Effector memory CD8-positive, alpha-beta T cell (primary cell): Measurements from ENCODE around the gene CSNK2B.

Experiments used
- ATAC-seq: fragments of 150-1000 bp; cut with Tn5 transposase; replicated peaks from 2 replicates; pipeline ENCODE4 v1.10.0; 2021; ENCODE audit warnings: mild to moderate bottlenecking, moderate library complexity
- DNase-seq, 3 experiments: peaks; one replicate each; pipeline ENCODE4 v3.0.0; 2021
- H3K27ac Mint-ChIP-seq, 2 donors: one replicate each; pipeline ENCODE4 v1.8.0; 2022; ENCODE audit warnings: mild to moderate bottlenecking in 2 of 2, mixed read lengths in 2 of 2, moderate library complexity in 2 of 2
- H3K27me3 Mint-ChIP-seq, 2 donors: one replicate each; pipeline ENCODE4 v1.8.0; 2022; ENCODE audit warnings: mixed read lengths in 2 of 2
- H3K36me3 Mint-ChIP-seq: one replicate; pipeline ENCODE4 v1.8.0; 2022; ENCODE audit warnings: mild to moderate bottlenecking, moderate library complexity, mixed read lengths; ENCODE audit not compliant: insufficient read depth
- H3K4me1 Mint-ChIP-seq, 2 donors: one replicate each; pipeline ENCODE4 v1.8.0; 2022; ENCODE audit warnings: low read depth in 2 of 2, mixed read lengths in 2 of 2
- H3K4me3 Mint-ChIP-seq, 2 donors: one replicate each; pipeline ENCODE4 v1.8.0; 2022; ENCODE audit warnings: mild to moderate bottlenecking in 2 of 2, mixed read lengths in 2 of 2, moderate library complexity in 2 of 2
- H3K9me3 Mint-ChIP-seq, 2 donors: one replicate each; pipeline ENCODE4 v1.8.0; 2022; ENCODE audit warnings: mixed read lengths in 2 of 2

Gene CSNK2B

DNA sequence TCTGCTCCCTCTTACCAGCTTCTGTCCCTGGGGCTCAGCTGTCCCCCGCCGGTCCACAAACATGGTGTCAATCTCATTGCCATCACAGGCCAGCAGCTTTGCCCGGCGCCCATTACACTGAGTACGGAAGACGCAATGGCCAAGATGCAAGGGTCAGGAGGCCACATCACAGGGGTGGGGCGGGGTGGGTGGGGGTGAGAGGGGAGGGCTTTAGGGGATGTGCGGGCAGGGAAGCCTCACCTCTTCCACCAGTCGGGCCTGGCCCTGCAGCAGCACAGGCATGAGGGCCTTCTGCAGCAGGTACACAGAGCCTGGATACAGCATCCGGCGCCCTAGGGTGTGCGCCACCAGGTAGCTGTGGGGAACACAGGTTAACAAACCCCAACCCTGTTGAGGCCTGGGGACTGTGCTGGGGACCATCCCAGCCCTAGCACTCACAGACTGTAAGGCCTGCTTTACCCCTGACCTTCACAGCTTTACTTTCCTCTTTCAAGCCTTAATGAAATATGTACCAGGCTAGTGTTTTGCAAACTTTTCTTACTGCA is 25.8 kb downstream of the CSNK2B start:
- peaks cover 68% of the 10 kb centered on the region for H3K36me3 Mint-ChIP-seq
- no peaks in the 10 kb centered on the region for H3K9me3 Mint-ChIP-seq
- H3K27me3 Mint-ChIP-seq = no peaks in the 10 kb centered on the region
- ATAC-seq (no peak), DNase-seq (no peak)
- H3K4me3 Mint-ChIP-seq = no peak overlapping the region
- H3K27ac Mint-ChIP-seq = no peak overlapping the region
- H3K4me1 Mint-ChIP-seq = peaks cover 0 to 2% of the 10 kb centered on the region in 2 donors

DNA sequence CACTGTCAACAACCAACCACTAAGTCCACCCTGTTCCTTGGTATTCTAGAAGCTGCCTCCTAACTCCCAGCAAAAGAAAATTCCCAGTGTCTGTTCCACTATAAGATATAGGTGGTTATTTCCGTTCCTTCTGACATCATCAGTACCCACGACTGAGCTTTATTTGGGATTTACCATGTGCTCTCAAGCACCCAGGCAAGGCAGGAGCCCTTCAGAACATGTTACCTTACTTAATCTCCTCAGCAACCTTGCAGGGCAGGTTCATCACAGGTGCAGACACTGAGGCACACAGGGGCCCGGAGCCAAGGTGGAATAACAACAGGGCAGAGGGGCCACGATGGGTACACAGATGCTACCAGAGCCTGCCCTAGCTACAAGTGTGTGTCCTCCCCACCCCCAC is 26.5 kb downstream of the CSNK2B start:
- Mint-ChIP-seq H3K27me3 (no peaks in the 10 kb centered on the region), H3K9me3 (no peaks in the 10 kb centered on the region), H3K4me3 (no peak overlapping the region), H3K27ac (no peak overlapping the region), H3K36me3 (peaks cover 62% of the 10 kb centered on the region), H3K4me1 (peaks cover 2% of the 10 kb centered on the region in 2 donors)
- ATAC-seq (no peak), DNase-seq (no peak)

DNA sequence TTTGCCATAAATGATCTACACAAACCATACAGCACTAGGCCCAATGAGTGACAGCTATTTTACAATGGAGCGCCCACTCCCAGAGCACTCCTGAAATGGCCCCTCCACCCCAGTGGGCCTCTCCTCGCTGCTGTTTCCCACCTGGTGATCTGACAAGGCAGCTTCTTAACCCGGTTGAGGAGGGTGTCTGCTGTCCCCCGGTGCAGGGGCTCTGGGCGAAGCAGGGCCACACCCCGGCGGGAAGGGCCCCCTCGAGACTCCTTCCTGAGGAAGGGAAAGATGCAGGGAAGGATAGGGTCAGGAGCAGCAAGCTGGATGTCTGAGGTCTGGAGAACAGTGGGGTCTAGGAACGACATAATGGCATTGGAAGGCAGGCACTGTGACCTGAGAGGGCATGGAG is 27.0 kb downstream of the CSNK2B start:
- H3K9me3 Mint-ChIP-seq = no peaks in the 10 kb centered on the region
- peaks cover 62% of the 10 kb centered on the region for H3K36me3 Mint-ChIP-seq
- no peaks in the 10 kb centered on the region for H3K27me3 Mint-ChIP-seq
- no peak for DNase-seq
- H3K27ac Mint-ChIP-seq = peak overlapping the region; percentile 80 to 88
- ATAC-seq = no peak
- H3K4me3 Mint-ChIP-seq = no peak overlapping the region
- H3K4me1 Mint-ChIP-seq = peaks cover 7% of the 10 kb centered on the region in 2 donors

DNA sequence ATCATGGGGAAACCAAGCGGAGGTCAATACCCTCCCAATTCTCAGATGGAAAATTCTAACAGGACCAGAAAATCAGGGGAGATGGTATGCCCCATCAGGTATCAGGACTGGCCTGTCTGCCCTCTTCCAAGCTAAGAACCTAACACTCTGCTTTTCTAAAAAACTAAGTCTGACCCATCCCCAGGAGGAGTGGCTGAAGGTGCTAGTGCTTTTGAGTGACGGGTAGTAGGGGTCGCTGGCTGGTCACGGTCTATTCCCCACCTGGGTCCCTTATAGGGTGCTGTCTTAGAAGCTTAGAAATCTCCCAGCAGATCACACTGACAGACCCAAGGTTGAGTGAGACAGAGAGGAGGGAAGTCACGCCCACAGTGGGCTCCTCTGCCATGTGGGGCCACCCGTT is 27.7 kb downstream of the CSNK2B start:
- DNase-seq (no peak), ATAC-seq (no peak)
- Mint-ChIP-seq H3K9me3 (no peaks in the 10 kb centered on the region), H3K4me3 (no peak overlapping the region), H3K27me3 (no peaks in the 10 kb centered on the region), H3K27ac (peak overlapping the region; percentile 80 to 88), H3K4me1 (peaks cover 7% of the 10 kb centered on the region in 2 donors), H3K36me3 (peaks cover 66% of the 10 kb centered on the region)

DNA sequence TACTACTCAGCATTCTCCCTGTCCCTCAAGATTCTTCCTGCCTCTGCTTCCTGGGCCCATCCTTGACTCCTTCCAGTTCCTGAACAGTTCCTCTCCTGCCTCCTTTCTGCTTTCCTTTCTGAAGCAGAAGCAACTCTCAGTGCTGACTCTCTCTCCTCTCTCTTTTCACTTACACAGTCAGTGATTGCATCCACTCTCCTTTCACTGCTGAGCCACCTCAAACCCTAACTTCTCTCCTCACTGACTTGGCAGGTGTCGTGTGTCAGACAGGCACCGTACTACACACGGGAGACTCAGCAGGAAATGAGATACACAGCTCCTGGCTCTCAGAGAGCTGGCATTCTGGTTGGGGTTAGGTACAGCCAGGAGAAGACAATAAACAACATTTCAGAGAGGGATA is 31.7 kb downstream of the CSNK2B start:
- peaks cover 20 to 25% of the 10 kb centered on the region in 2 donors for H3K4me1 Mint-ChIP-seq
- peaks cover 70% of the 10 kb centered on the region for H3K36me3 Mint-ChIP-seq
- H3K27ac Mint-ChIP-seq = peak overlapping the region; percentile 18 to 59
- ATAC-seq (no peak), DNase-seq (no peak)
- H3K9me3 Mint-ChIP-seq = no peaks in the 10 kb centered on the region
- H3K4me3 Mint-ChIP-seq = no peak overlapping the region
- no peaks in the 10 kb centered on the region for H3K27me3 Mint-ChIP-seq

DNA sequence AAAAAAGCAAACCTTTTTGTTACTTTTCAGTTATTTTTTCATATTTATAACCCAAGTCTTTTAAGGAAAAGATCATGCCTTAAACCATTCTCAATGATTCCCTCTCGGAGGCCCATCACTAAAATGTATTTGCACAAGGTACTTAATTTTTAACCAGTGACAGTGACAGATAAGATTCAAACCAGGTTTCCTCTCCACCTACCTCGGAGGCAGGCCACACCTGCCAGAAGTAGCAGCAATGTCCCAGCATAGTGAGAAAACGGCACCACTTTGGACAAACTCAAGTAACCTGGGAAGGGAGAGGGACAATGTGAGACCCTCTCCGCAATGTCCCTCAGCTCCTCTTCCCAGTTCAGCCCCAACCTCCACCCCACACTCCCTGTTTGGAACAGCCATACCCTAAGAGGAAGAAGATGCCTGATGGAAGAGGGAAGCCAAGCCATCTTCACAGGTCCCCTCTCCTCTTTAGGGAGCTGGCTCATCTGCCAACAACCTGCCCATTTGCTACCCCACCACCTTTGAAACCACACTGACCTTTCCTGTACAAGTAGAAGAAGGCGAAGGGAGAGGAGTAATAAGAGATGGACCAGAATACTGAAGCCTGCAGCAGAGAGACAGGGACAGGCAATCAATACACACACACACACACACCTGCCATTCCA is 35.0 kb downstream of the CSNK2B start:
- Mint-ChIP-seq H3K9me3 (no peaks in the 10 kb centered on the region), H3K4me1 (peaks cover 23 to 30% of the 10 kb centered on the region in 2 donors), H3K27me3 (no peaks in the 10 kb centered on the region), H3K27ac (peak overlapping the region; percentile 47 to 67), H3K36me3 (peaks cover 43% of the 10 kb centered on the region), H3K4me3 (peak overlapping the region; percentile 95 to 99)
- no peak for ATAC-seq
- DNase-seq = no peak

DNA sequence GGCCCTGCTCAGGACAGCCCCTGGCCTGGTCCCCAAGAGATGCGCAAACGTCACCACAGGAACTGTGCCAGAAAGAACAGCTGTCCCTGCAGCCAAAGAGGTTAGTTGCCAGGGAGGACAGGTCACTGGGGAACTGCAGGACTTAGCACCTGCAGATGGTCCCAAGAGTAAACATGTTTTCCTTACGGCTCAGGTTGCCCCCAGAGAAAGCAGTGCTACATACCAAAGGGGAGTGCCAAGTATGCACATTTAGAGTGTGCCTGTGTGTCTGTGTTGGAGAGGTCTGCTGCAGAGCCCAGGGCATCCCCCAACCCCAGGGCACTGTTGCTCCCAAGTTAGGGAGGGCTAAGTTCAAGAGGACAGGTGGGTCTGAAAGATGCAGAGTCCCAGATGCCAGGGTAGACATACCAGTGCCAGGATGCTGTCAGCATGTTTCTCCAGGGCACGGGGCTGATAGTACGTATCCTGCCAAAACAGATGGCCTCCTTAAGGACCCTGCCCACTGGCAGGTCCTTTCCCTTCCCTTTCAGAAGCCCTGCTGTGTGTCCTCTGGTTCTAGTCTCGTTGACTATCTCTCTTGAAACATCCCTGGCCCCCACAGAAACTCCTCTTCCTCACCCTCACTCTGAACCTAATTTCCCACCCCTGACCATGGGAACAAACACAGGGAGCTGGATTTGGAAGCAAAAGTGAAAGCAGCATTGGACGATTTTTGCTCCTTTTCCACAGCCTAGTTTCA is 36.0 kb downstream of the CSNK2B start:
- ATAC-seq (no peak), DNase-seq (no peak)
- Mint-ChIP-seq H3K4me1 (peaks cover 23 to 30% of the 10 kb centered on the region in 2 donors), H3K36me3 (peaks cover 33% of the 10 kb centered on the region), H3K27me3 (no peaks in the 10 kb centered on the region), H3K4me3 (peak overlapping the region; percentile 95 to 99), H3K27ac (peak overlapping the region; percentile 94 to 97), H3K9me3 (no peaks in the 10 kb centered on the region)

DNA sequence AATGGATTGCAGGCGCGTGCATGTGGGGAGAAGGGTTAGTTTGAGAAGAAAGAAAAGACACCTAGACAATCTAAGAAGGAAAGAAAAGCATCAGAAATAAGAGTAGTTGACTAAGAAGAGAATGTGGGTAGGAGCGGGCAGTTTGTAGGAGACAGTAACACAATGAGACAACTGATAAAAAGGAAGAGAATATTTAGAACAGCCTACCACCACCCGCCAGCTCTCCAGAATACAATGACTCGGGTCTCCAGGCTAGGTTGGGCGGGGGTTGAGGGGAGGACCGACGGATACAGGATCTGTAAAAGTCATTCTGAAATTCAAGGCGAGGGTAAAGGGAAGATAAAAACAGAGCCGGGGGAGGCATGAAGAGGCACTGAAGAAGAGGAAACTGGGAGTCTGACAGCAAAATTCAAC is 36.5 kb downstream of the CSNK2B start:
- H3K4me1 Mint-ChIP-seq = peaks cover 23 to 28% of the 10 kb centered on the region in 2 donors
- peaks cover 33% of the 10 kb centered on the region for H3K36me3 Mint-ChIP-seq
- peak overlapping the region; percentile 95 to 99 for H3K4me3 Mint-ChIP-seq
- no peak for ATAC-seq
- no peak for DNase-seq
- no peaks in the 10 kb centered on the region for H3K27me3 Mint-ChIP-seq
- H3K9me3 Mint-ChIP-seq = no peaks in the 10 kb centered on the region
- H3K27ac Mint-ChIP-seq = peak overlapping the region; percentile 94 to 97

DNA sequence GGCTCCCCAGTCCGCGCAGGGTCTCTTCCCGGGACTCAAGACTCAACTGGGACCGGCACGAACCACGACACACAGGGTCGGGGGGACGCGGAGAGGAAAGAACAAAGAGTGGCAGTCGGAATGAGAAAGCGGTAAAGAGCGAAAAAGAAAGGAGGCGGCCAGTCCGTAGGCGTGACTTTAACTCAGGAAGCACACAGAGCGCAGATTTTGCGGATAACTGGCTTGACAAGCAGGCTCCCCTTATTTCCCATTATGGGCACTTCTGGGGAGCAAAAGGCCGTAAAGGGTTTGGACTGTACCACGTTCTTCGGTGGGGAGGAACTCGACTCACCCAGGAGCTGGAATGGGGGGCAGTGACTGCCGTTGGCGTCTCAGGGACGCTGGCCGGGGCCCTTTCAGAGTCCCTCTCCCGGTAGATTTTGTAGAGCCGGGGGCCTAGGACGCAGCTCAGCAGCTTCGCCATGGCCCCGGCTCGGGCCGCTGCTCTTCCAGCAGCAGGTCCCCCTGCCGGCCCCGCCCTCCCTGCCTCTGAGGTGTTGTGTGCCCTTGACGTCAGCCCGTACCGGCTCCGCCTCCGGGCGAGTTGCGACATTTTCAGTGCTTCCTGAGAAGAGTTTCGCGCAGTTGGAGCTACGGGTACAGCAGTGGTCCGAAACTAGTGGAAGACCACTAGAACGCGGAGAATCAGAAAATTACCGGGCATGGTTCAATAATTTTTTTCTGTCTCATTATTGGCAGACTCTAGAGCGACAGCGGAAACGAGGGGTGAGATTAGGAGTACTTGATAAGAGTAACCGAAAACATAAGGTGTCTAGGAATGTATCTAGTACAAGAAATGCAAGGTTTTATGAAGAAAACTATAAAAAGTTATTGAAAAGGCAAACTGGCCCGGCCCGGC is 37.2 kb downstream of the CSNK2B start, which contains the start of gene ABHD16A:
Gene ABHD16A, minus strand, starts transcription at position 506 of the 898 bp plus-strand sequence. Its CDS starts 43 bp downstream, at position 463.
- Mint-ChIP-seq H3K4me1 (peaks cover 18 to 23% of the 10 kb centered on the region in 2 donors), H3K9me3 (no peaks in the 10 kb centered on the region), H3K27ac (peak within 1 kb of the TSS; percentile 94 to 97), H3K36me3 (peaks cover 26% of the 10 kb centered on the region), H3K27me3 (no peaks in the 10 kb centered on the region), H3K4me3 (peak within 1 kb of the TSS; percentile 95 to 99)
- DNase-seq (peak; percentile 94 to 95 (median 95)), ATAC-seq (peak; percentile 93)

DNA sequence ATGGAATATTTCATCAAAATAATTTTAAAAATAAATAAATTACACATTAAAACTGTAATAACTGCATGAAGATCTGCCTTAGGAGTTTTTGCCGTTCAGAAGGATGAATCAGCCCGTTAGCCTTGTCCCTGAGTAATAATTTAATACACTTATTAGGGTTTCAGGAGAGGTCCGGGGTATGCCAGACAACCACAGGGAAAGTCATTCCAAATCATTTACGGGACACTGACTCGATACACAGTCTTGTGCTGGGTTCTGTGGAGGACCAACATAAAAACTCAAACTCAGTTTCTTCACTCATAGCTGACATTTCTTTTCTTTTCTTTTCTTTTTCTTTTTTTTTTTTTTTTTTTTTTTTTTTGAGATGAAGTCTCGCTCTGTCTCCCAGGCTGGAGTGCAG is 40.1 kb downstream of the CSNK2B start:
- H3K4me3 Mint-ChIP-seq = no peak overlapping the region

DNA sequence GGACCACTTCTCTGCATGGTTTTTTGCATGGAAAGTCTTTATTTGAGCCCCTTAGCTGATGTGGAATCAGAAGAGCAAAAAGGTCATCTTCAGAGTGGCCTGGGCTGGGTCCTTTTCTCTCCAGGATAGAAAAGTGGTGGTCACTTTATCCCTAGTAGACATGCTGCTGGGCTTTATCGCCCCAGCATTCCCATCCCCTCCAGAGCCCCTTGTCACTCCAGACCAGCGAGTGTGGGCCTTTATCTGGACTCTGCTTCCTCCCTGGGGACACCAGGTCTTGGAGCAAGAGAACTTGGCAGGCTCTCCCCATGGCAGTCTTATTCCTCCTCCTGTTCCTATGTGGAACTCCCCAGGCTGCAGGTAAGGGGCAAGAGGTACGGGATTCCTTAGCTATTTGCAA is 40.7 kb downstream of the CSNK2B start, which contains the start of gene LY6G6F:
Gene LY6G6F, plus strand, starts transcription at position 268 of the 400 bp plus-strand sequence. Its CDS starts 41 bp downstream, at position 309.
- Mint-ChIP-seq H3K4me3 (no peak within 1 kb of the TSS), H3K36me3 (peaks cover 7% of the 10 kb centered on the region), H3K9me3 (no peaks in the 10 kb centered on the region), H3K27me3 (no peaks in the 10 kb centered on the region), H3K27ac (no peak within 1 kb of the TSS), H3K4me1 (peaks cover 20 to 24% of the 10 kb centered on the region in 2 donors)
- DNase-seq = no peak
- no peak for ATAC-seq

More for the DNA sequence above, 40.1 kb downstream of the CSNK2B start:
- no peaks in the 10 kb centered on the region for H3K27me3 Mint-ChIP-seq
- DNase-seq (no peak), ATAC-seq (no peak)
- no peak overlapping the region for H3K27ac Mint-ChIP-seq
- H3K9me3 Mint-ChIP-seq = no peaks in the 10 kb centered on the region
- H3K4me1 Mint-ChIP-seq = peaks cover 23 to 25% of the 10 kb centered on the region in 2 donors
- peaks cover 10% of the 10 kb centered on the region for H3K36me3 Mint-ChIP-seq

DNA sequence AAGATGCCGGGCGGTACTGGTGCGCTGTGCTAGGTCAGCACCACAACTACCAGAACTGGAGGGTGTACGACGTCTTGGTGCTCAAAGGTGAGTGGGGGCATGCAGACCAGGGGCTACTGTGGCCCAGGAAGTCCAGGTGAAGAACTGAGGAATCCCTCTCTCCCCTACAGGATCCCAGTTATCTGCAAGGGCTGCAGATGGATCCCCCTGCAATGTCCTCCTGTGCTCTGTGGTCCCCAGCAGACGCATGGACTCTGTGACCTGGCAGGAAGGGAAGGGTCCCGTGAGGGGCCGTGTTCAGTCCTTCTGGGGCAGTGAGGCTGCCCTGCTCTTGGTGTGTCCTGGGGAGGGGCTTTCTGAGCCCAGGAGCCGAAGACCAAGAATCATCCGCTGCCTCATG is 41.8 kb downstream of the CSNK2B start:
- DNase-seq = no peak
- peaks cover 15 to 18% of the 10 kb centered on the region in 2 donors for H3K4me1 Mint-ChIP-seq
- no peak overlapping the region for H3K27ac Mint-ChIP-seq
- ATAC-seq = no peak
- no peaks in the 10 kb centered on the region for H3K9me3 Mint-ChIP-seq
- no peaks in the 10 kb centered on the region for H3K36me3 Mint-ChIP-seq
- H3K4me3 Mint-ChIP-seq = no peak overlapping the region
- peaks cover 0 to 6% of the 10 kb centered on the region in 2 donors for H3K27me3 Mint-ChIP-seq

DNA sequence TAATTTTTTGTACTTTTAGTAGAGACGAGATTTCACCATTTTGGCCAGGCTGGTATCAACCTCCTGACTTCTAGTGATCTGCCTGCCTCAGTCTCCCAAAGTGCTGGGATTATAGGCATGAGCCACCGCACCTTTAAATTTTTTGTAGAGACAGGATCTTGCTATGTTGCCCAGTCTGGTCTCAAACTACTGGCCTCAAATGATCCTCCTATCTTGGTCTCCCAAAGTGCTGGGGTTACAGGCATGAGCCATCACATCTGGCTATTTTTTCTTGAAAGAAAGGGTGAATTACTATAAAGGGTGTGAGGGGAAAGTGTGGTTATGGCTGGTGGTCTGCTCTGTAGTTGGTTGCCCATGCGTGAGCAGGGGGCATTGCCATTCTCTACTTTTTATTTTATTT is 42.3 kb downstream of the CSNK2B start:
- peaks cover 0 to 7% of the 10 kb centered on the region in 2 donors for H3K27me3 Mint-ChIP-seq
- no peak overlapping the region for H3K4me3 Mint-ChIP-seq
- no peaks in the 10 kb centered on the region for H3K9me3 Mint-ChIP-seq
- H3K27ac Mint-ChIP-seq = no peak overlapping the region
- peaks cover 14 to 17% of the 10 kb centered on the region in 2 donors for H3K4me1 Mint-ChIP-seq
- DNase-seq (no peak), ATAC-seq (no peak)
- no peaks in the 10 kb centered on the region for H3K36me3 Mint-ChIP-seq
